NCI-H524 treated with DMSO at 0.1 percent for 48 hours (cell line): Measurements from ENCODE around the gene BMI1.
"Not testable (repeated sequence)": the region's sequence is repeated elsewhere in the genome, so short reads cannot be mapped to it uniquely, and the experiment has no call there.

Experiments used
- DNase-seq: peaks from one replicate; lab custom pipeline; 2025; lab: John Stamatoyannopoulos, UW

The BMI1 gene

GRCh38 chr10:22320591-22321155 is at the start of gene BMI1:
BMI1 (plus strand) TSS chr10:22321099; CDS start chr10:22326450, 5,351 bp downstream.
- DNase-seq = no peak

GRCh38 chr10:22271786-22272185 is 49.1 kb upstream of the BMI1 start:
- DNase-seq = no peak

GRCh38 chr10:22278441-22278782 is 42.5 kb upstream of the BMI1 start:
- no peak for DNase-seq

- DNase-seq = no peak
Measured at GRCh38 chr10:22280078-22280477, 40.8 kb upstream of the BMI1 start.

- no peak for DNase-seq
Measured at GRCh38 chr10:22285130-22285529, 35.8 kb upstream of the BMI1 start.

GRCh38 chr10:22293747-22294404 is 27.0 kb upstream of the BMI1 start:
- no peak for DNase-seq

GRCh38 chr10:22294694-22295093 is 26.2 kb upstream of the BMI1 start:
- DNase-seq = no peak

GRCh38 chr10:22301193-22301592 is 19.7 kb upstream of the BMI1 start:
- no peak for DNase-seq

GRCh38 chr10:22303461-22303860 is 17.4 kb upstream of the BMI1 start:
- DNase-seq = no peak

GRCh38 chr10:22305721-22306120 is 15.2 kb upstream of the BMI1 start:
- no peak for DNase-seq

GRCh38 chr10:22308390-22308789 is 12.5 kb upstream of the BMI1 start:
- DNase-seq = no peak

- DNase-seq = no peak
Measured at GRCh38 chr10:22309180-22310000, 11.5 kb upstream of the BMI1 start.

GRCh38 chr10:22310012-22310411 is 10.9 kb upstream of the BMI1 start:
- not testable (repeated sequence) for DNase-seq

GRCh38 chr10:22310928-22311327 is 10.0 kb upstream of the BMI1 start:
- no peak for DNase-seq

GRCh38 chr10:22314852-22315251 is 6.0 kb upstream of the BMI1 start:
- no peak for DNase-seq

GRCh38 chr10:22315455-22316285 is 5.2 kb upstream of the BMI1 start:
- DNase-seq = no peak

GRCh38 chr10:22316286-22317075 is 4.4 kb upstream of the BMI1 start, which contains the start of gene COMMD3:
COMMD3 (plus strand) TSS chr10:22316388; CDS start chr10:22316418, 30 bp downstream.
- DNase-seq = no peak

GRCh38 chr10:22317076-22317370 is 3.9 kb upstream of the BMI1 start:
- DNase-seq = no peak

GRCh38 chr10:22317771-22318565 is 2.9 kb upstream of the BMI1 start:
- DNase-seq = no peak

GRCh38 chr10:22318772-22319171 is 2.1 kb upstream of the BMI1 start:
- no peak for DNase-seq

GRCh38 chr10:22319547-22319979 is 1.3 kb upstream of the BMI1 start:
- no peak for DNase-seq
